WTC11 (cell line): ENCODE data around the gene ABCB11. TPM values are rescaled to one million over a fixed set of nuclear protein-coding genes. Genes with fewer than 3 reads are reported as not detected.

Experiments used
- ATAC-seq: fragments of 200-7000 bp; cut with Tn5 transposase; 2 replicates; pipeline ENCODE4 v1.10.0; 2021; ENCODE audit warnings: mild to moderate bottlenecking, moderate library complexity
- CTCF ChIA-PET: fragments of 300-600 bp; sonication (Branson Sonifier 250); formaldehyde crosslinking; loops from one replicate; lab custom pipeline; 2021; ENCODE audit warnings: antibody characterized with exemption; lab: Charles Lee
- POLR2A ChIA-PET: fragments of 350-600 bp; sonication (Branson Sonifier 250); formaldehyde crosslinking; loops from one replicate; lab custom pipeline; 2021; ENCODE audit warnings: antibody characterized with exemption; lab: Charles Lee
- DNase-seq: peaks from one replicate; pipeline ENCODE4 v3.0.0; 2021; ENCODE audit warnings: low spot score
- H3K27ac Mint-ChIP-seq: 2 replicates; pipeline ENCODE4 v1.8.0; 2021; ENCODE audit warnings: mixed read lengths
- H3K27me3 Mint-ChIP-seq: 2 replicates; pipeline ENCODE4 v1.8.0; 2021; ENCODE audit warnings: low read depth, mild to moderate bottlenecking, moderate library complexity, mixed read lengths
- H3K36me3 Mint-ChIP-seq: 2 replicates; pipeline ENCODE4 v1.8.0; 2021; ENCODE audit warnings: mixed read lengths
- H3K4me1 Mint-ChIP-seq: 2 replicates; pipeline ENCODE4 v1.8.0; 2022; ENCODE audit warnings: mixed read lengths
- H3K4me3 Mint-ChIP-seq: 2 replicates; pipeline ENCODE4 v1.8.0; 2021; ENCODE audit warnings: mild to moderate bottlenecking, moderate library complexity, mixed read lengths
- H3K9me3 Mint-ChIP-seq: 2 replicates; pipeline ENCODE4 v1.8.0; 2021; ENCODE audit warnings: mixed read lengths
- ATF1 ChIP-seq: sonication (generic); formaldehyde crosslinking; IDR thresholded peaks from 2 replicates; pipeline ENCODE4 v1.8.1; 2023; ENCODE audit warnings: mild to moderate bottlenecking, moderate library complexity, missing genetic modification reagents
- JAZF1 ChIP-seq: fragments of 250-450 bp; sonication (Bioruptor Pico); IDR thresholded peaks from 2 replicates; pipeline ENCODE4 v1.9.0; 2021; ENCODE audit warnings: moderate library complexity, mild to moderate bottlenecking, inconsistent platforms
- JUN ChIP-seq: sonication (generic); formaldehyde crosslinking; IDR thresholded peaks from 2 replicates; pipeline ENCODE4 v1.8.0; 2023; ENCODE audit warnings: mild to moderate bottlenecking, missing genetic modification reagents
- NFATC4 ChIP-seq: fragments of 250-450 bp; sonication (Bioruptor Pico); IDR thresholded peaks from 2 replicates; pipeline ENCODE4 v1.9.0; 2021; ENCODE audit warnings: mild to moderate bottlenecking
- NFE2L1 ChIP-seq: sonication (generic); formaldehyde crosslinking; IDR thresholded peaks from 2 replicates; pipeline ENCODE4 v1.8.1; 2023; ENCODE audit warnings: missing genetic modification reagents
- NFYB ChIP-seq: sonication (generic); formaldehyde crosslinking; conservative IDR thresholded peaks from 2 replicates; pipeline ENCODE4 v1.8.0; 2022; ENCODE audit warnings: low read depth, missing genetic modification reagents
- OVOL2 ChIP-seq: fragments of 250-450 bp; sonication (Bioruptor Pico); IDR thresholded peaks from 2 replicates; pipeline ENCODE4 v1.9.0; 2021; ENCODE audit warnings: mild to moderate bottlenecking, borderline replicate concordance
- RELA ChIP-seq: sonication (generic); formaldehyde crosslinking; IDR thresholded peaks from 2 replicates; pipeline ENCODE4 v1.8.1; 2022; ENCODE audit warnings: missing genetic modification reagents, mild to moderate bottlenecking, borderline replicate concordance
- SMAD3 ChIP-seq: sonication (generic); formaldehyde crosslinking; IDR thresholded peaks from 2 replicates; pipeline ENCODE4 v1.8.0; 2022; ENCODE audit warnings: missing genetic modification reagents, mild to moderate bottlenecking, borderline replicate concordance
- SP1 ChIP-seq: sonication (generic); formaldehyde crosslinking; conservative IDR thresholded peaks from 2 replicates; pipeline ENCODE4 v1.8.1; 2022; ENCODE audit warnings: missing genetic modification reagents
- TP53 ChIP-seq: sonication (generic); formaldehyde crosslinking; IDR thresholded peaks from 2 replicates; pipeline ENCODE4 v1.8.1; 2023; ENCODE audit warnings: mild to moderate bottlenecking, missing genetic modification reagents
- ZNF317 ChIP-seq: sonication (generic); formaldehyde crosslinking; IDR thresholded peaks from 2 replicates; pipeline ENCODE4 v1.8.1; 2023; ENCODE audit warnings: low read depth, mild to moderate bottlenecking, moderate library complexity, missing genetic modification reagents, borderline replicate concordance
- ZNF416 ChIP-seq: fragments of 250-450 bp; sonication (Bioruptor Pico); IDR thresholded peaks from 2 replicates; pipeline ENCODE4 v1.9.0; 2021; ENCODE audit warnings: mild to moderate bottlenecking, inconsistent platforms
- total RNA-seq: library from RNA; stranded (reverse); gene quantifications from 3 replicates; pipeline ENCODE4 v1.2.3, GENCODE V29; 2021
- TF ChIP-seq, protein P1 (sequence below): sonication (generic); formaldehyde crosslinking; conservative IDR thresholded peaks from 2 replicates; pipeline ENCODE4 v1.8.1; 2023; ENCODE audit warnings: mild to moderate bottlenecking, low read depth, missing genetic modification reagents, moderate library complexity
- TF ChIP-seq, protein P2 (sequence below): sonication (generic); formaldehyde crosslinking; conservative IDR thresholded peaks from 2 replicates; pipeline ENCODE4 v1.8.1; 2022; ENCODE audit warnings: mild to moderate bottlenecking, missing genetic modification reagents
- TF ChIP-seq, protein P3 (sequence below): sonication (generic); formaldehyde crosslinking; IDR thresholded peaks from 2 replicates; pipeline ENCODE4 v1.8.1; 2023; ENCODE audit warnings: mild to moderate bottlenecking, missing genetic modification reagents, moderate library complexity
- TF ChIP-seq, protein P4 (sequence below): sonication (generic); formaldehyde crosslinking; IDR thresholded peaks from 2 replicates; pipeline ENCODE4 v1.8.1; 2022; ENCODE audit warnings: low read depth, missing genetic modification reagents, borderline replicate concordance

ABCB11 gene
- total RNA-seq, 1 experiment from 2014 or later: 0.77 TPM

DNA sequence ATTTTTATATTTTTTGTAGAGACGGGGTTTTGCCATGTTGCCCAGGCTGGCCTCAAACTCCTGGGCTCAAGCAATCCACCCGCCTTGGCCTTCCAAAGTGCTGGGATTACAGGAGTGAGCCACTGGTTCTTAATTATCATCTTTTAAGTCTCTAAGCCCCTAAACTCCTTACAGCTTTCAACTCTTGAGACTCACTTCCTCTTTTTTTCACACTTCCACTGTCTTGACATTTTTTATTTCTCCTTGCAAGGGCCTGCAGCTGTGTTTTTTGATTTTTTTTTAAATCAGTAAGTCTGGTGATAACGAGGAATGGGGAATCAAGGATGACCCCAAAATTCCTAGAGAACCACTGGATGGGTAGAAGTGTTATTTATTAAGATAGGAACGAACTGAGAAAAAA lies 8.6 kb upstream of the ABCB11 start:
- Mint-ChIP-seq H3K4me1 (peaks cover 3% of the 10 kb centered on the region), H3K27ac (no peak overlapping the region), H3K9me3 (peaks cover 32% of the 10 kb centered on the region), H3K27me3 (peaks cover 4% of the 10 kb centered on the region; the same call in 1 of the 2 replicates), H3K4me3 (no peak overlapping the region), H3K36me3 (peaks cover 14% of the 10 kb centered on the region)
- DNase-seq (no peak), ATAC-seq (no peak)
- CTCF ChIA-PET: no interaction called here
- POLR2A ChIA-PET: no interaction called here
- no peak for TF ChIP-seq SMAD3
- TF ChIP-seq SP1 (CRISPR knock-in tag): no peak
- TF ChIP-seq, protein P1, sequence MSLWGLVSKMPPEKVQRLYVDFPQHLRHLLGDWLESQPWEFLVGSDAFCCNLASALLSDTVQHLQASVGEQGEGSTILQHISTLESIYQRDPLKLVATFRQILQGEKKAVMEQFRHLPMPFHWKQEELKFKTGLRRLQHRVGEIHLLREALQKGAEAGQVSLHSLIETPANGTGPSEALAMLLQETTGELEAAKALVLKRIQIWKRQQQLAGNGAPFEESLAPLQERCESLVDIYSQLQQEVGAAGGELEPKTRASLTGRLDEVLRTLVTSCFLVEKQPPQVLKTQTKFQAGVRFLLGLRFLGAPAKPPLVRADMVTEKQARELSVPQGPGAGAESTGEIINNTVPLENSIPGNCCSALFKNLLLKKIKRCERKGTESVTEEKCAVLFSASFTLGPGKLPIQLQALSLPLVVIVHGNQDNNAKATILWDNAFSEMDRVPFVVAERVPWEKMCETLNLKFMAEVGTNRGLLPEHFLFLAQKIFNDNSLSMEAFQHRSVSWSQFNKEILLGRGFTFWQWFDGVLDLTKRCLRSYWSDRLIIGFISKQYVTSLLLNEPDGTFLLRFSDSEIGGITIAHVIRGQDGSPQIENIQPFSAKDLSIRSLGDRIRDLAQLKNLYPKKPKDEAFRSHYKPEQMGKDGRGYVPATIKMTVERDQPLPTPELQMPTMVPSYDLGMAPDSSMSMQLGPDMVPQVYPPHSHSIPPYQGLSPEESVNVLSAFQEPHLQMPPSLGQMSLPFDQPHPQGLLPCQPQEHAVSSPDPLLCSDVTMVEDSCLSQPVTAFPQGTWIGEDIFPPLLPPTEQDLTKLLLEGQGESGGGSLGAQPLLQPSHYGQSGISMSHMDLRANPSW (CRISPR knock-in tag): no peak
- no peak for TF ChIP-seq JAZF1 (CRISPR knock-in tag)
- TF ChIP-seq, protein P2, sequence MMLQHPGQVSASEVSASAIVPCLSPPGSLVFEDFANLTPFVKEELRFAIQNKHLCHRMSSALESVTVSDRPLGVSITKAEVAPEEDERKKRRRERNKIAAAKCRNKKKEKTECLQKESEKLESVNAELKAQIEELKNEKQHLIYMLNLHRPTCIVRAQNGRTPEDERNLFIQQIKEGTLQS (CRISPR knock-in tag): no peak
- TF ChIP-seq NFE2L1 (CRISPR knock-in tag): no peak

DNA sequence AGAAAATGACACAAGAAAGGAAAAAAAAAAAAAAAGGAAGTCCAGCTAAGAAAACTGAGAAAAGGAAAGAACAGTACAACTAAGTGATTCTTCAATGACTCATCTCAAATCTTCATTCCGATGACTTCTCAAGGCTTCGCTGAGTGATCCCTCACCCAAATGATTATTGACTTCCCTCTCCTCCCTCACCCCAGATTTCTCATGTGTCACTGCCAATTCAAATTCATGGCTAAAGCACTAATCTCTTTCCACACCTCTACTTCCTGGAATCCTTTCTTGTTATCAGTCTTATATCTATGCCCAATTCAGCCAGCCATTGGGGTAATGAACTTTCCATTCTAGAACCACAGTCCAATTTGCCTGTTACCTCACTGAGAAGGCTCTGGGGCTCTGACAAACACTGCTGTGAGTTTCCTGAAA lies 7.2 kb upstream of the ABCB11 start:
- Mint-ChIP-seq H3K27me3 (peaks cover 4% of the 10 kb centered on the region; the same call in 1 of the 2 replicates), H3K4me3 (no peak overlapping the region), H3K9me3 (peaks cover 19% of the 10 kb centered on the region), H3K4me1 (peaks cover 3% of the 10 kb centered on the region), H3K36me3 (peaks cover 12% of the 10 kb centered on the region), H3K27ac (no peak overlapping the region)
- DNase-seq (no peak), ATAC-seq (no peak)
- CTCF ChIA-PET: no interaction called here
- TF ChIP-seq JUN (CRISPR knock-in tag): no peak
- no peak for TF ChIP-seq RELA
- TF ChIP-seq NFATC4 (CRISPR knock-in tag): no peak
- TF ChIP-seq ZNF317 (CRISPR knock-in tag): no peak
- no peak for TF ChIP-seq TP53 (CRISPR knock-in tag)
- TF ChIP-seq, protein P3, sequence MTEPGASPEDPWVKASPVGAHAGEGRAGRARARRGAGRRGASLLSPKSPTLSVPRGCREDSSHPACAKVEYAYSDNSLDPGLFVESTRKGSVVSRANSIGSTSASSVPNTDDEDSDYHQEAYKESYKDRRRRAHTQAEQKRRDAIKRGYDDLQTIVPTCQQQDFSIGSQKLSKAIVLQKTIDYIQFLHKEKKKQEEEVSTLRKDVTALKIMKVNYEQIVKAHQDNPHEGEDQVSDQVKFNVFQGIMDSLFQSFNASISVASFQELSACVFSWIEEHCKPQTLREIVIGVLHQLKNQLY (CRISPR knock-in tag): no peak
- TF ChIP-seq OVOL2 (CRISPR knock-in tag): no peak
- POLR2A ChIA-PET: no interaction called here

DNA sequence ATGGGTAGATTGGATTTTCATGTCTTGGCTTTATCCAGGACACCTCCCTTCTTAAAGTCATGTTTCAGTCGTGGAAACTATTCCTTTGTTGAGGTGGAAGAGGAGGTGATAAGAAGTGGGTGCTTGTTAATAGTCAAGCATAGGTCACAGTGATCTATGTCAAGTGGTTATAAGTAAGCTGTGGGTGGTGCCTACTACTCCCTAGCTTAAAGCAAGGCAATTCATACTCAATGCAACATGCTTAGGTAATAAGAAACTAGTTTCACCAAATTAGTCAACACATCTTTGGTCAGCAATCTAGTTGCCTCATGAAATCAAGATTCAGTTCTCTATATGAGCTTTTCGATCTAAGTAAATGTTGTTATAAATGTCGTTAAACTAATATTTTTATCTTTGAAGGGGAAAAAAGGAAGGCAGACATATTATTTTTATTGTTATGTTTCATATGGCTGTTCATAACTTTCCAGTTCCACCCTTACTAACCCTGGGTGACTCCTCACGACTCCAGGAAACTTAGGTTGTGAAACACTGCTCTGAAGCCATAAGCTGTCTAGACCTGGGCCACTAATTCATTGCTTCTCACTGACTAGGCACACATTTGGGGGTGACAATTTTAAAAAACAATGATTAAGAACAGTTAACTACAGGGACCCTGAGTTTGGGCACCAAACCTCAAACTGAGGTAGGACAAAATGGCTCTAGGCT lies 5.8 kb upstream of the ABCB11 start:
- Mint-ChIP-seq H3K36me3 (no peaks in the 10 kb centered on the region; the same call in 1 of the 2 replicates), H3K27ac (no peak overlapping the region), H3K4me3 (no peak overlapping the region), H3K27me3 (no peaks in the 10 kb centered on the region), H3K4me1 (peaks cover 3% of the 10 kb centered on the region), H3K9me3 (peaks cover 4% of the 10 kb centered on the region)
- ChIA-PET CTCF (no interaction called here), POLR2A (no interaction called here)
- no peak for DNase-seq
- ATAC-seq: no peak
- TF ChIP-seq NFYB: no peak
- no peak for TF ChIP-seq ZNF416 (CRISPR knock-in tag)
- no peak for TF ChIP-seq ATF1 (CRISPR knock-in tag)
- TF ChIP-seq, protein P4, sequence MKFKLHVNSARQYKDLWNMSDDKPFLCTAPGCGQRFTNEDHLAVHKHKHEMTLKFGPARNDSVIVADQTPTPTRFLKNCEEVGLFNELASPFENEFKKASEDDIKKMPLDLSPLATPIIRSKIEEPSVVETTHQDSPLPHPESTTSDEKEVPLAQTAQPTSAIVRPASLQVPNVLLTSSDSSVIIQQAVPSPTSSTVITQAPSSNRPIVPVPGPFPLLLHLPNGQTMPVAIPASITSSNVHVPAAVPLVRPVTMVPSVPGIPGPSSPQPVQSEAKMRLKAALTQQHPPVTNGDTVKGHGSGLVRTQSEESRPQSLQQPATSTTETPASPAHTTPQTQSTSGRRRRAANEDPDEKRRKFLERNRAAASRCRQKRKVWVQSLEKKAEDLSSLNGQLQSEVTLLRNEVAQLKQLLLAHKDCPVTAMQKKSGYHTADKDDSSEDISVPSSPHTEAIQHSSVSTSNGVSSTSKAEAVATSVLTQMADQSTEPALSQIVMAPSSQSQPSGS (CRISPR knock-in tag): no peak
